Measurements from ENCODE around the gene HAVCR1.

Gene HAVCR1

DNA sequence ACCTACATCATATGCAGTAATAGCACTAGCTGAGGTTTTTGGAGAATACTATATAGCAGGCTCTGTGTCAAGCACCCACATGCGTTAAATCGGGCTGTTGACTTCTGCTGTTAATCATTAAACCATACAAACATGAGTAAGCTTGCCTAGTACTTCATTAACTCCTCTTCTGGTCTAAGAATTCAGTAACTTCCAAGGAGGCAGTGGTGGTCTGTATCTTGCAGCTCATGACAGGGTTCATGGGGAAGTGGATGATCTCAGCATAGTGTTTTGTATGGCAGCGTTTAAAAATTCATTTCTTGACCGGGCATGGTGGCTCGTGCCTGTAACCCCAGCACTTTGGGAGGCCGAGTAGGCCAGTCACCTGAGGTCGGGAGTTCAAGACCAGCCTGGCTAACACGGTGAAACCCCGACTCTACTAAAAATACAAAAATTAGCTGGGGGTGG is at the start of gene HAVCR1:
Gene HAVCR1, minus strand, starts transcription at position 24 of the 447 bp plus-strand sequence. CDS start 1,173 bp downstream, outside the sequence.
- TF ChIP-seq, protein P1, sequence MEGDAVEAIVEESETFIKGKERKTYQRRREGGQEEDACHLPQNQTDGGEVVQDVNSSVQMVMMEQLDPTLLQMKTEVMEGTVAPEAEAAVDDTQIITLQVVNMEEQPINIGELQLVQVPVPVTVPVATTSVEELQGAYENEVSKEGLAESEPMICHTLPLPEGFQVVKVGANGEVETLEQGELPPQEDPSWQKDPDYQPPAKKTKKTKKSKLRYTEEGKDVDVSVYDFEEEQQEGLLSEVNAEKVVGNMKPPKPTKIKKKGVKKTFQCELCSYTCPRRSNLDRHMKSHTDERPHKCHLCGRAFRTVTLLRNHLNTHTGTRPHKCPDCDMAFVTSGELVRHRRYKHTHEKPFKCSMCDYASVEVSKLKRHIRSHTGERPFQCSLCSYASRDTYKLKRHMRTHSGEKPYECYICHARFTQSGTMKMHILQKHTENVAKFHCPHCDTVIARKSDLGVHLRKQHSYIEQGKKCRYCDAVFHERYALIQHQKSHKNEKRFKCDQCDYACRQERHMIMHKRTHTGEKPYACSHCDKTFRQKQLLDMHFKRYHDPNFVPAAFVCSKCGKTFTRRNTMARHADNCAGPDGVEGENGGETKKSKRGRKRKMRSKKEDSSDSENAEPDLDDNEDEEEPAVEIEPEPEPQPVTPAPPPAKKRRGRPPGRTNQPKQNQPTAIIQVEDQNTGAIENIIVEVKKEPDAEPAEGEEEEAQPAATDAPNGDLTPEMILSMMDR (IDR thresholded peaks at IDR 0.05; ENCODE audit: borderline replicate concordance, control extremely low read depth, extremely low read depth, insufficient read depth, missing control alignments), result no peak
- in situ Hi-C loops (cut with MboI; ENCODE audit: low sequenced_read_pairs, unreplicated experiment), result no loop called here
- DNase-seq (ENCODE audit: low spot score), result no peak

DNA sequence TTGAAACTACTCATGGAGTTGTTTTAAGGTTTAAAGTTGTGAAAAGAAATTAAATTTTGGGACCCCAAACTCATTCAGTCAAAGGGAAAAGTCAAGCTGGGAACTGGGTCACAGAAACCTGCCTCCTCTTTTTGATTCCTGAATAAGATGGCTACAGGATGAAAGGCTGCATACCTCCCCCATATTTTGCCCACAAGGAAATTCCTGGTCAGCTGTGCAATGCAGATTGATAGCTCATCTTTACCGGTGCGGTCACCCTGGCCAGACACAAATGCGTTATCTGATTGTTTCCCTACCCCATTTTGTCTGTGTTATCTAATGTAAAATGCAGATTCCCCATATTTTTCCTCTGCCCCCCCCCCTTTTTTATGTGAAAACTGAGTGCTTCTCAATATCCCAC is 48.6 kb upstream of the HAVCR1 start:
- no peak for DNase-seq (ENCODE audit: low spot score)
- in situ Hi-C loops (cut with MboI; ENCODE audit: low sequenced_read_pairs, unreplicated experiment), result no loop called here

DNA sequence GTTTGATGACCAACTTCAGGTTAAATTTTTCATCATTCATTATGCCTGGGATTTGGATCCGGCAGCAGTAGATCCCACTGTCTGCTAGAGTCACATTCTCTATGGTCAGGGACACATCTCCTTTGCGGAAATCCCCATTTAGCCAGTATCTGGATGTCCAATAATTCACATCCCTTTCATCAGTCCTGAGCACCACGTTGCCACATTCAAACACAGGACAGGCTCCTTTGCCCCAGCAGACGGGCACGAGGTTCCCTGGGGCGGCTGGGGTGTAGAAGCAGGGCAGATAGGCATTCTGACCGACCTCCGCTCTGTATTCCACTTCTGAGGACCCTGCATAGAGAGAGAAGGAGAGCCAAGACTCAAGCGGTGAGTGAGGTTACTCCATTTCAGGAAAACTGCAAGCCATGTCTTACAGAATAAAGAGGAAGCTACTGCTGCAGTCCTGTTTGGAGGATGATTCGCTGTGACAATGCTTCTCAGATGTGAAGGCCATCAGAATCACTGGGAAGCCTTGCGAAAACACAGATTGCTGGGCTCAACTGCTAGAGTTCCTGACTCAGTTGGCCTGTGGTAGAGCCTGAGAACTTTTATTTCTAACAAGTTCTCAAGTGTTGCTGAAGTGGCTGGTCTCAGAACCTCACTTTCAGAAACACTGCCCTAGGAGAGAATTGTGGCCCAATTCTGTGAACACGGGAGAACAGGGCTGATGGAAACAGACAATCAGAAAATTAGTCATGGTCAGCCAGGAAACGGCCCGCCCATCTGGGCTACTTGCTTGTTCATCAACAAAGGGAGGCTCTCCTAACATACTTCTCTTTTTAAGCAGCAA is 47.9 kb upstream of the HAVCR1 start:
- TF ChIP-seq, protein P1 (IDR thresholded peaks at IDR 0.05; ENCODE audit: borderline replicate concordance, control extremely low read depth, extremely low read depth, insufficient read depth, missing control alignments), result no peak
- in situ Hi-C loops (cut with MboI; ENCODE audit: low sequenced_read_pairs, unreplicated experiment), result no loop called here
- peak; percentile 50 for DNase-seq (ENCODE audit: low spot score)

More for the DNA sequence above, 48.6 kb upstream of the HAVCR1 start:
- TF ChIP-seq, protein P1 (IDR thresholded peaks at IDR 0.05; ENCODE audit: borderline replicate concordance, control extremely low read depth, extremely low read depth, insufficient read depth, missing control alignments), result no peak

DNA sequence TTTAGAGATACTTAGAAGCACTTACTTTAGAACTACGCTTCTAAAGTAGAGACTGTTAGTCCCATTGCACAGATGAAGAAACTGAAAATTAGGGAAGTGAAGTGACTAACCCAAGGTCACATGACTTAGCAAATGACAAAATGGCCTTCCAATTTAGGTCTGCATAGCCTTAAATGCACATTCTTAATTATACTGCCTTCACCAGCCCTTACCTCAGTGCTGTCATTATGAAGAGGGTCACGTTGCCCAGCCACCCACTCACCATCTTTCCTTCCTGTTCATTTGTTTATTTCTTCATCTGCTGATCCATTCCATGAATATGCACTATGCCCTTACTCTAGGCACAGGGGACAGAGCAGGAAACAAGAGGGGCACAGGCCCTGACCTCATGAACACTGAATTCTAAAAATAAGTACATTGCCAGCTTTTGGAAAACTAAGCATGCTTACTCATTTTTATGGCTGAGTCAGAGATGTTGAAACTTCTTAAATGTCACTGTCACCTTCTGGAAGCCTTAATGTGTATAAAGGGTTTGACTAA is 41.3 kb upstream of the HAVCR1 start:
- in situ Hi-C loops (cut with MboI; ENCODE audit: low sequenced_read_pairs, unreplicated experiment), result no loop called here
- DNase-seq (ENCODE audit: low spot score), result no peak
- TF ChIP-seq, protein P1 (IDR thresholded peaks at IDR 0.05; ENCODE audit: borderline replicate concordance, control extremely low read depth, extremely low read depth, insufficient read depth, missing control alignments), result no peak

DNA sequence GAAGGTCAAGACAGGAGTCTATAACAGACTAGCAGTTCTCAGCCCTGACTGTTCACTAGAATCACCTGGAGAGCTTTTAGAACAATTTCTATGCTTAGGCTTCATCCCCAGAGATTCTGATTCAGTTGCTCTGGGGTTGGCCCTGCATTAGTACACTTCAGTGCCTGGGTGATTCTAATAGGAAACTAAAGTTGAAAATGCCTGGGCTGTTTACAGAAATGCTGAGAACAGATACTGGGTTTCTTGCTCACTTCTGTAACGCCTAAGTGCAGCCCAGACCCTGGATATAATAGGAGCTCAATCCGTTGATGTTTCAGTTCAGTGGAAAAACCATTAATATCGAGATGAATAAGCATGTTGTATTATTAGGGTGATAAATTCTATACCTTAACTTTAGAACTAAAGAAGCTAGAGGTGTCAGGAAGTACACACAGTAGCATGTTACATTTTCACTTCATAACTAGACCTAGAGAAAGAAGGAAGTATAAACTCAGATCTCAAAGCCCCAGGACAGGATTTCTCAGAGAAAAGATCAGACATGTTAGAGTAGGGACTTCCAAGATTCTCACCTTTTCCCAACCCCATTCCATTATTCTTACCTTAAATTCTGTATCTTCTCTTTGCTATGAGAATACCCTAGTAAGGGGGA is 29.6 kb upstream of the HAVCR1 start:
- TF ChIP-seq, protein P1 (IDR thresholded peaks at IDR 0.05; ENCODE audit: borderline replicate concordance, control extremely low read depth, extremely low read depth, insufficient read depth, missing control alignments), result no peak

DNA sequence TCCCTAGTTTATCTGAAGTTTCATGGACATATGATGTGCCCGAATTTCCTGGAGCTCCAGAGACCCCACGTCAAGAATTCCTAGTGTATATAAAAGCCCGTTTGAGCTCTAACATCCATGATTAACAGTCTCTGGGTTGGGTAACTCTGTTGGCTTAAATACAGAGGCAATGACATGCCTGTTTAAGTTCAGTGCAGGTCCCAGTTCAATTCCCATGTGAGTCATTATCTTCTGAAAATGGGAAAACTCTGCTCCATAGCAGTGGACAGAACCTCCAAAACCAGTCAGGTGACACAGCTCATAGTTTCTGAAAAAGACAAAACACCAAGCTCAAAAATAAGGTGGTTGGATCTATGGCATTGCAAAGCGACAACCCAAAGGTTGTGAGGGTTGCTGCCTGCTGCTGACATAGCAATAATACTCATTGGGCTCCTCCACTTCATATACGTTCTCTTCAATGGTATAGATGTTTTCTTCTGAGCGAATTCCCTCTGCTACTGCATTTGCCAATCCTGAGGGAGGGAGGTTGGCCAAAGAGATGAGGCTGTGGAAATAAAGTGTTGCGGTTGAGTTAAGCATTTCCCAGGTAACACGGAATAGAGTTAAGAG is 27.9 kb upstream of the HAVCR1 start:
- DNase-seq (ENCODE audit: low spot score), result no peak
- TF ChIP-seq, protein P1 (IDR thresholded peaks at IDR 0.05; ENCODE audit: borderline replicate concordance, control extremely low read depth, extremely low read depth, insufficient read depth, missing control alignments), result no peak
- in situ Hi-C loops (cut with MboI; ENCODE audit: low sequenced_read_pairs, unreplicated experiment), result no loop called here

More for the DNA sequence above, 29.6 kb upstream of the HAVCR1 start:
- DNase-seq (ENCODE audit: low spot score), result peak; percentile 25
- in situ Hi-C loops (cut with MboI; ENCODE audit: low sequenced_read_pairs, unreplicated experiment), result no loop called here

Measured in GM13976 (cell line).